Central memory CD8-positive, alpha-beta T cell (primary cell): ENCODE results near the gene FXR2.

ENCODE experiments used
- ATAC-seq: fragments of 150-1000 bp; cut with Tn5 transposase; replicated peaks from 2 replicates; pipeline ENCODE4 v1.10.0; 2022; ENCODE audit warnings: mild to moderate bottlenecking, moderate FRiP score, moderate number of reproducible peaks; ENCODE audit not compliant: poor library complexity, severe bottlenecking; ENCODE audit errors: extremely low read depth
- DNase-seq, 2 donors: peaks; one replicate each; pipeline ENCODE4 v3.0.0; 2021; ENCODE audit warnings: low spot score in 2 of 2
- H3K27ac Mint-ChIP-seq: one replicate; pipeline ENCODE4 v1.8.0; 2022; ENCODE audit warnings: low read depth, mild to moderate bottlenecking, moderate library complexity, mixed read lengths
- H3K27me3 Mint-ChIP-seq: one replicate; pipeline ENCODE4 v1.8.0; 2022; ENCODE audit warnings: mixed read lengths
- H3K36me3 Mint-ChIP-seq: one replicate; pipeline ENCODE4 v1.8.0; 2022; ENCODE audit warnings: mild to moderate bottlenecking, moderate library complexity, mixed read lengths; ENCODE audit not compliant: insufficient read depth
- H3K4me1 Mint-ChIP-seq: one replicate; pipeline ENCODE4 v1.8.0; 2022; ENCODE audit warnings: mixed read lengths
- H3K4me3 Mint-ChIP-seq: one replicate; pipeline ENCODE4 v1.8.0; 2022; ENCODE audit warnings: mild to moderate bottlenecking, moderate library complexity, mixed read lengths
- H3K9me3 Mint-ChIP-seq: one replicate; pipeline ENCODE4 v1.8.0; 2022; ENCODE audit warnings: mixed read lengths

The FXR2 gene

DNA sequence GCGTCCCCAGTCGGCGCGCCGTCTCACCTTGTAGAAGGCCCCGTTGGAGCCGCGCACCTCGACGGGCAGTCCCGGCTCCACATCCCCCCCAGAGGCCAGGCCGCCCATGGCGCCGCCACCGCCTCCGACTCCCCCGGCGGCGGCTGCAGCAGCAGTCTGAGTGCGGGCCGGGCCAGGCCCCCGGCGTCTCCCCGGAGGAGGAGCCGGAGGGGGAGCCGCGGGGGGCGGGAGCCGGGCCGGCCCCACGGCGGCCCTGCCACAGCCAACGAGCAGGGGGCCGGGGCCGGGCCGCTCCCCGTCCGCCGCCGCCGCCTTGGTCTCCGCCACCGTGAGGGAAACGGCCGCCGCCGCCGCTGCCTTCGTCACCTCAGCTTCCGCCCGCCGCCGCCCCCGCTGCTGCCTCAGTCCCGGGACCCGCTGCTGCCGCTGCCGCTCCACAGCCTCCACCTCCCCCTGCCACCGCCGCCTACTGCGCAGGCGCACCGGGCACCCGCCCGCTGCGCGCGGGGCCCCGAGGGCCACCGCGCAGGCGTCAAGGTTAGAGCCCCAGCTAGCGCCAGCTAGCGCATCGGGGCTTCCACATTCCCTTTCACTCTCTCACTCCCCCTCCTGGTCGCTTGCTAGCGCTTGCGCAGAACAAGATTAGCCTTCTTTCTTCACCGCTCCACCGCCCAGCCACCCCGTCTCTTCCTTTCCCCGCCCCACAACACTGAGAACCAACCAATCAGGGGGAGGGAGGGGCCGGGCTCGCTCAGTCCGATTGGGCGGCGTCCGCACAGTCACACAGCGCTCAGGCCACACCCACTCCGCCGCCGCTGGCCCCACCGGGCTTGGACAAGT lies at the start of gene FXR2:
Gene FXR2 (minus strand): TSS at position 473 of the 840 bp plus-strand sequence. CDS start 365 bp downstream, at position 108.
- Mint-ChIP-seq H3K27ac (peak within 1 kb of the TSS; percentile 87), H3K4me1 (peaks cover 41% of the 10 kb centered on the region), H3K4me3 (peak within 1 kb of the TSS; percentile 89), H3K9me3 (no peaks in the 10 kb centered on the region), H3K27me3 (no peaks in the 10 kb centered on the region), H3K36me3 (peaks cover 10% of the 10 kb centered on the region)
- peak; percentile 93 for ATAC-seq
- DNase-seq = peak; percentile 91 to 98

DNA sequence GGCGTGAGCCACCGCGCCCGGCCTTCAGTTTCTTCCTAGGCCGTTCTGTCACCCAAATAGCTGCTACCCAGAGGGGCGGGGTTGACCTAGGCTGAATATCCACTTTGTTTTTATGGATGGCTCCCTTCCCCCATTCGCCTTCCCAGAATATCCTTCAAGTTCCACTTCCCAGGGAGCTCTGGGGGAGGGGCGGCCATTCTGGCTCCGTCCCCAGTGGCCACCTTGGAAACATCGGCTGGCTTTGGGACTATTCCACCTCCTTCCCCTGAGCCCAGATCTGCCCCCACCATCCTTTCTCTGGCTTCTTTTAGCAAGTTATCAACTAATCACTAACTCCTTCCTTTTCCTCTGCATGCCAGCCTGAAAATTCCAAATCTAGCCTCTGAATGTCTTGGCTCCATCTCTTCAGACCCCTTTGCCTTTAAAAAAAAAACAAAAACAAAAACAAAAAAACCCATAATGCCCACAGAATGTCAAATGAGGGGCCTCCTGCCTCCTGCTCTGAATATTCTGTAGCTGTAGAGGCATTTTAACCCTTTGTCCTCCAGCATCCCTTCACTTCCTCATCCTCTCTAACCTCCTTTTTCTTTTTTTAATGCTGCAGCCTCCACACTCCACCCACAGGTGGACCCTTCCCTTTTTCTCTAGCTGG lies 42.4 kb upstream of the FXR2 start:
- Mint-ChIP-seq H3K9me3 (no peaks in the 10 kb centered on the region), H3K27me3 (peaks cover 37% of the 10 kb centered on the region), H3K27ac (no peak overlapping the region), H3K36me3 (peaks cover under 1% of the 10 kb centered on the region), H3K4me1 (no peaks in the 10 kb centered on the region), H3K4me3 (no peak overlapping the region)
- DNase-seq (no peak), ATAC-seq (no peak)

- Mint-ChIP-seq H3K4me3 (no peak overlapping the region), H3K27ac (no peak overlapping the region), H3K27me3 (peaks cover 49% of the 10 kb centered on the region), H3K4me1 (peaks cover 9% of the 10 kb centered on the region), H3K36me3 (peaks cover 3% of the 10 kb centered on the region), H3K9me3 (no peaks in the 10 kb centered on the region)
- ATAC-seq (no peak), DNase-seq (no peak)
Measured at GRCh38 chr17:7655541-7655840, 40.8 kb upstream of the FXR2 start.

- no peak for DNase-seq
- Mint-ChIP-seq H3K4me1 (peaks cover 15% of the 10 kb centered on the region), H3K9me3 (no peaks in the 10 kb centered on the region), H3K27ac (no peak overlapping the region), H3K36me3 (peaks cover 3% of the 10 kb centered on the region), H3K4me3 (no peak overlapping the region), H3K27me3 (peaks cover 55% of the 10 kb centered on the region)
- no peak for ATAC-seq
Measured at GRCh38 chr17:7654832-7655540, 40.3 kb upstream of the FXR2 start.

GRCh38 chr17:7652388-7653356 lies 38.0 kb upstream of the FXR2 start:
- peaks cover 6% of the 10 kb centered on the region for H3K36me3 Mint-ChIP-seq
- H3K4me3 Mint-ChIP-seq = peak overlapping the region; percentile 43
- H3K27ac Mint-ChIP-seq = no peak overlapping the region
- H3K27me3 Mint-ChIP-seq = peaks cover 71% of the 10 kb centered on the region
- peaks cover 18% of the 10 kb centered on the region for H3K4me1 Mint-ChIP-seq
- no peak for DNase-seq
- ATAC-seq = no peak
- H3K9me3 Mint-ChIP-seq = no peaks in the 10 kb centered on the region

GRCh38 chr17:7651665-7652387 lies 37.1 kb upstream of the FXR2 start:
- H3K4me1 Mint-ChIP-seq = peaks cover 18% of the 10 kb centered on the region
- H3K36me3 Mint-ChIP-seq = peaks cover 6% of the 10 kb centered on the region
- ATAC-seq = no peak
- no peaks in the 10 kb centered on the region for H3K9me3 Mint-ChIP-seq
- peak overlapping the region; percentile 69 for H3K4me3 Mint-ChIP-seq
- H3K27ac Mint-ChIP-seq = no peak overlapping the region
- peaks cover 68% of the 10 kb centered on the region for H3K27me3 Mint-ChIP-seq
- no peak for DNase-seq

DNA sequence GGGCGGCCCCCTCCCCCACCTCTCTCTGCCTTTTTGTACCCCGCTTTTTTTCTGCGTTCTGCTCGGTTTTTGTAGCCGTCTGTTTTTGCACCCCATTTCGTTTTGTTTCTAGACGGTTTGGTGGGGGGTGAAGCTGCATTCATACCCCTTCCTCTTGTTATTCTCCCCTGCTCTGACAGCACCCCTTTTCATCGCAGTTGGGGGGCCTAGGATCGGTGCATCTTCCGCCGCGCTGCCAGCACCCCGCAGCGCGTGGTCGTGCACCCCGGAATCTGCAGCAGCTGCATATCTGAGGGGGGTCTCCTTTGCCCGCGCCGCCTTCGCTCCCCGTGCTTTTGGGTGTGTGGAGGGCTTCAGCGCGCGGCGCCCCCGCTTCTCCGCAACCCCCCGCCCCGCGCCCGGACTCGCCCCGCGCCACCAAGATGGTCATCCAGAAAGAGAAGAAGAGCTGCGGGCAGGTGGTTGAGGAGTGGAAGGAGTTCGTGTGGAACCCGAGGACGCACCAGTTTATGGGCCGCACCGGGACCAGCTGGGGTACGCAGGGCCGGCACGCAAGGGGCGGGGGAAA lies 36.5 kb upstream of the FXR2 start:
- Mint-ChIP-seq H3K9me3 (no peaks in the 10 kb centered on the region), H3K27me3 (peaks cover 73% of the 10 kb centered on the region), H3K4me1 (peaks cover 18% of the 10 kb centered on the region), H3K4me3 (peak overlapping the region; percentile 69), H3K36me3 (peaks cover 6% of the 10 kb centered on the region), H3K27ac (no peak overlapping the region)
- ATAC-seq = peak; percentile 15
- no peak for DNase-seq

- ATAC-seq = peak; percentile 85
- Mint-ChIP-seq H3K9me3 (no peaks in the 10 kb centered on the region), H3K27ac (no peak within 1 kb of the TSS), H3K36me3 (peaks cover 6% of the 10 kb centered on the region), H3K27me3 (peaks cover 78% of the 10 kb centered on the region), H3K4me1 (peaks cover 18% of the 10 kb centered on the region), H3K4me3 (peak within 1 kb of the TSS; percentile 69)
- DNase-seq = peak; percentile 35 to 41
Measured at GRCh38 chr17:7650509-7651096, 35.9 kb upstream of the FXR2 start, which contains the start of gene ATP1B2. Gene ATP1B2, plus strand, starts transcription at chr17:7650926. Its CDS starts 593 bp downstream, at chr17:7651519.

DNA sequence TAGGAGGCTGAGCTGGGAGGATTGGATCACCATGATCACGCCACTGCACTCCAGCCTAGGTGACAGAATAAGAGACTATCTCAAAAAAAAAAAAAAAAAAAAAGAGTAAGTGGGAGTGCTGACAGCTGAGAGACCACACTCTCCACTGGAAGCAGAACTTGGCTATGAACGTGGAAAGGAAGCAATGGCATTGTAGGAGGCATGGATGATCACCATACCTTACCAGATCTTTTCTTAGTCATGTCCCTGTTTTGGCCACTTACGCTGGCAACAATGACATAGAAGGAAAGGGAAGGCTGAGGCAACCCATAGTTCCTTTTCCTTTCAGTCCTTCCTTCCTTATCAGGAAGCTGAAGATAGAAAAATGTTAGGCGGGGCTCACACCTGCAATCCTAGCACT lies 32.3 kb upstream of the FXR2 start:
- H3K9me3 Mint-ChIP-seq = no peaks in the 10 kb centered on the region
- peaks cover 61% of the 10 kb centered on the region for H3K27me3 Mint-ChIP-seq
- ATAC-seq = no peak
- H3K4me1 Mint-ChIP-seq = peaks cover 18% of the 10 kb centered on the region
- no peak overlapping the region for H3K4me3 Mint-ChIP-seq
- DNase-seq = no peak
- peaks cover 5% of the 10 kb centered on the region for H3K36me3 Mint-ChIP-seq
- H3K27ac Mint-ChIP-seq = no peak overlapping the region

- Mint-ChIP-seq H3K9me3 (no peaks in the 10 kb centered on the region), H3K4me3 (no peak overlapping the region), H3K36me3 (peaks cover 4% of the 10 kb centered on the region), H3K27ac (no peak overlapping the region), H3K4me1 (peaks cover 18% of the 10 kb centered on the region), H3K27me3 (peaks cover 59% of the 10 kb centered on the region)
- DNase-seq (no peak), ATAC-seq (no peak)
Measured at GRCh38 chr17:7646457-7646856, 31.8 kb upstream of the FXR2 start.

GRCh38 chr17:7644775-7645174 lies 30.1 kb upstream of the FXR2 start:
- Mint-ChIP-seq H3K4me1 (peaks cover 1% of the 10 kb centered on the region), H3K4me3 (no peak overlapping the region), H3K9me3 (no peaks in the 10 kb centered on the region), H3K36me3 (peaks cover 2% of the 10 kb centered on the region), H3K27me3 (peaks cover 42% of the 10 kb centered on the region), H3K27ac (no peak overlapping the region)
- ATAC-seq = no peak
- DNase-seq = no peak
